H9 (cell line): Measurements from ENCODE around the gene MT1F. TPM values are rescaled to one million over a fixed set of nuclear protein-coding genes. Genes with fewer than 3 reads are reported as not detected.

ENCODE experiments used
- DNase-seq: peaks from one replicate; pipeline ENCODE4 v3.0.0-alpha.2; 2017
- H2AFZ ChIP-seq: one replicate; pipeline ENCODE4 v1.6.1; 2013; ENCODE audit warnings: mild to moderate bottlenecking, low read length, control low read depth, moderate library complexity
- H2AK5ac ChIP-seq: 2 replicates; pipeline ENCODE4 v1.6.1; 2013; ENCODE audit warnings: low read length, control low read depth, mixed read lengths; ENCODE audit not compliant: insufficient read length
- H2BK120ac ChIP-seq: one replicate; pipeline ENCODE4 v1.6.1; 2013; ENCODE audit warnings: low read depth, mild to moderate bottlenecking, low read length, control low read depth, inconsistent platforms; ENCODE audit not compliant: poor library complexity, severe bottlenecking
- H2BK12ac ChIP-seq: 2 replicates; pipeline ENCODE4 v1.6.1; 2013; ENCODE audit warnings: low read length, control low read depth, mixed read lengths, low read depth; ENCODE audit not compliant: insufficient read length
- H2BK15ac ChIP-seq: 2 replicates; pipeline ENCODE4 v1.6.1; 2013; ENCODE audit warnings: low read depth, low read length, control low read depth
- H2BK20ac ChIP-seq: one replicate; pipeline ENCODE4 v1.6.1; 2013; ENCODE audit warnings: low read depth, mild to moderate bottlenecking, low read length, control low read depth, inconsistent platforms; ENCODE audit not compliant: poor library complexity, severe bottlenecking
- H2BK5ac ChIP-seq: 2 replicates; pipeline ENCODE4 v1.6.1; 2013; ENCODE audit warnings: low read length, control low read depth, mixed read lengths; ENCODE audit not compliant: insufficient read length
- H3K14ac ChIP-seq: 2 replicates; pipeline ENCODE4 v1.6.1; 2013; ENCODE audit warnings: low read length, control low read depth; ENCODE audit not compliant: insufficient read depth
- H3K18ac ChIP-seq: 2 replicates; pipeline ENCODE4 v1.6.1; 2013; ENCODE audit warnings: low read depth, mild to moderate bottlenecking, mixed read lengths, low read length, control low read depth; ENCODE audit not compliant: insufficient read length
- H3K23ac ChIP-seq: 2 replicates; pipeline ENCODE4 v1.6.1; 2013; ENCODE audit warnings: low read length, control low read depth, mixed read lengths, low read depth; ENCODE audit not compliant: insufficient read length
- H3K23me2 ChIP-seq: 2 replicates; pipeline ENCODE4 v1.6.1; 2013; ENCODE audit warnings: low read depth, mild to moderate bottlenecking, mixed read lengths, low read length, control low read depth; ENCODE audit not compliant: insufficient read length, poor library complexity, severe bottlenecking
- H3K27ac ChIP-seq: 2 replicates; pipeline ENCODE4 v1.5.1; 2013; ENCODE audit warnings: low read length, control low read depth, mixed read lengths, low read depth; ENCODE audit not compliant: insufficient read length
- H3K27me3 ChIP-seq: 2 replicates; pipeline ENCODE4 v1.6.1; 2013; ENCODE audit warnings: low read length, control low read depth, inconsistent platforms; ENCODE audit not compliant: insufficient read depth
- H3K4ac ChIP-seq: 2 replicates; pipeline ENCODE4 v1.6.1; 2013; ENCODE audit warnings: low read depth, mild to moderate bottlenecking, control low read depth, inconsistent platforms, low read length, moderate library complexity
- H3K4me1 ChIP-seq: 2 replicates; pipeline ENCODE4 v1.6.1; 2013; ENCODE audit warnings: low read length, control low read depth, inconsistent platforms; ENCODE audit not compliant: insufficient read depth
- H3K4me2 ChIP-seq: 2 replicates; pipeline ENCODE4 v1.6.1; 2013; ENCODE audit warnings: low read length, control low read depth, mixed read lengths; ENCODE audit not compliant: insufficient read length, insufficient read depth
- H3K56ac ChIP-seq: 2 replicates; pipeline ENCODE4 v1.6.1; 2013; ENCODE audit warnings: low read depth, mild to moderate bottlenecking, mixed read lengths, low read length, control low read depth; ENCODE audit not compliant: insufficient read length
- H3K79me1 ChIP-seq: 2 replicates; pipeline ENCODE4 v1.6.1; 2013; ENCODE audit warnings: low read depth, mild to moderate bottlenecking, moderate library complexity, low read length, control low read depth, inconsistent platforms; ENCODE audit not compliant: insufficient read depth, poor library complexity, severe bottlenecking
- H3K79me2 ChIP-seq: 2 replicates; pipeline ENCODE4 v1.6.1; 2013; ENCODE audit warnings: low read length, control low read depth, inconsistent platforms; ENCODE audit not compliant: insufficient read depth
- H3K9ac ChIP-seq: 2 replicates; pipeline ENCODE4 v1.6.1; 2013; ENCODE audit warnings: low read length, control low read depth, mixed read lengths; ENCODE audit not compliant: insufficient read length; ENCODE audit errors: extremely low read depth
- H3K9me3 ChIP-seq: one replicate; pipeline ENCODE4 v1.6.1; 2013; ENCODE audit warnings: low read depth, low read length, inconsistent platforms; ENCODE audit not compliant: control insufficient read depth
- H3T11ph ChIP-seq: one replicate; pipeline ENCODE4 v1.6.1; 2013; ENCODE audit warnings: mild to moderate bottlenecking, low read length, control low read depth, inconsistent platforms
- H4K20me1 ChIP-seq: one replicate; pipeline ENCODE4 v1.6.1; 2013; ENCODE audit not compliant: control insufficient read depth, insufficient read length, insufficient read depth
- H4K5ac ChIP-seq: 2 replicates; pipeline ENCODE4 v1.6.1; 2013; ENCODE audit warnings: low read depth, mild to moderate bottlenecking, mixed read lengths, low read length, control low read depth; ENCODE audit not compliant: insufficient read length
- H4K8ac ChIP-seq: replicated peaks from 2 replicates; pipeline ENCODE4 v1.6.1; 2013; ENCODE audit warnings: low read length, control low read depth, mixed read lengths, low read depth; ENCODE audit not compliant: insufficient read length
- H4K91ac ChIP-seq: 2 replicates; pipeline ENCODE4 v1.6.1; 2013; ENCODE audit warnings: low read depth, mild to moderate bottlenecking, moderate library complexity, mixed read lengths, low read length, control low read depth; ENCODE audit not compliant: insufficient read length
- H3K27ac Mint-ChIP-seq, 3 experiments: 2 replicates in 2 of 3; 3 replicates in 1 of 3; pipeline ENCODE4 v1.8.0; 2020 to 2021; ENCODE audit warnings: mixed read lengths in 3 of 3, mild to moderate bottlenecking in 1 of 3, moderate library complexity in 1 of 3
- H3K27me3 Mint-ChIP-seq: 2 replicates; pipeline ENCODE4 v1.8.0; 2021; ENCODE audit warnings: low read depth, mild to moderate bottlenecking, moderate library complexity, mixed read lengths
- H3K36me3 Mint-ChIP-seq, 3 experiments: 2 replicates in 2 of 3; 3 replicates in 1 of 3; pipeline ENCODE4 v1.8.0; 2020 to 2021; ENCODE audit warnings: low read depth in 3 of 3, mixed read lengths in 3 of 3; ENCODE audit not compliant: insufficient read depth in 1 of 3
- H3K4me1 Mint-ChIP-seq, 2 experiments: 2 replicates each; pipeline ENCODE4 v1.8.0; 2020; ENCODE audit warnings: mixed read lengths in 2 of 2
- H3K4me3 Mint-ChIP-seq, 2 experiments: 2 replicates in 1 of 2; 3 replicates in 1 of 2; pipeline ENCODE4 v1.8.0; 2020 to 2021; ENCODE audit warnings: mild to moderate bottlenecking in 2 of 2, mixed read lengths in 2 of 2, moderate library complexity in 1 of 2
- H3K9me3 Mint-ChIP-seq, 2 experiments: 2 replicates in 1 of 2; 3 replicates in 1 of 2; pipeline ENCODE4 v1.8.0; 2020; ENCODE audit warnings: mild to moderate bottlenecking in 2 of 2, mixed read lengths in 2 of 2, moderate library complexity in 1 of 2
- WGBS: extraction: QIAGEN DNeasy Blood & Tissue Kit; methylation state at CpG from one replicate; pipeline ENCODE4 v1.1.7; 2013; ENCODE audit warnings: missing lambda C conversion rate, low lambda C conversion rate, mixed read lengths; ENCODE audit not compliant: insufficient read length; ENCODE audit errors: extremely low coverage; 5-methylcytosine and 5-hydroxymethylcytosine counted together
- total RNA-seq: library from RNA; stranded (reverse); gene quantifications from 2 replicates; pipeline ENCODE4 v1.2.1, GENCODE V29; 2021
- TF ChIP-seq, protein P1 (sequence below): fragments of 200-600 bp; sonication (generic); conservative IDR thresholded peaks from 3 replicates; pipeline ENCODE4 v1.8.0; 2021; ENCODE audit warnings: antibody characterized with exemption, mild to moderate bottlenecking

The MT1F gene
- total RNA-seq, 1 experiment from 2014 or later = 26.1 TPM

DNA sequence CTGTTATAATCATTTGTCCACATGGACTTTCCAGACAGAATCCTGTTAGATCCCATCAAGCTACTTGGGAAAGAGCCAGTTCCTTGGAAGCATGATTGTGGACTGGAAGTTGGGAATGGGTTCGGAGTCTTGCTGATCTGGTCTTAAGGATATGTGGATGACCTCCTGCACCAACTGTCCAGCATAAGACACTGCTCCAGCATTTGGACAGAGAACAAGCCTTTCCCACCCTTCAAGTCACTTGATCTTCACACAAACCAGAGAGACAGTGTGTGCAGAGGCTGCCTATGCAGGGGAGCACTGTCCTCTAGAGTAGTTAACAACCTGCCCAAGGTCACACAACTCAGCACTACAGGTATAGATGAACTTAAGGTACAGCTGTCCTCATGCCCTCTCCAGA, 11.9 kb upstream of the MT1F start:
- Mint-ChIP-seq H3K4me1 (peaks cover 16 to 29% of the 10 kb centered on the region in 2 experiments), H3K4me3 (no peak overlapping the region), H3K27me3 (peaks cover 95% of the 10 kb centered on the region), H3K9me3 (no peaks in the 10 kb centered on the region; a peak in 1 of 5 replicates), H3K27ac (no peak overlapping the region), H3K36me3 (no peaks in the 10 kb centered on the region)
- Histone ChIP-seq H2AK5ac (no peak overlapping the region), H2BK120ac (no peak overlapping the region), H3K9ac (no peak overlapping the region), H2BK12ac (no peak overlapping the region), H3K9me3 (no peaks in the 10 kb centered on the region), H3K27me3 (peaks cover 59% of the 10 kb centered on the region; the same call in 1 of the 2 replicates), H2BK5ac (no peak overlapping the region), H3K4ac (no peak overlapping the region), H3K4me1 (no peaks in the 10 kb centered on the region), H2AFZ (no peak overlapping the region), H3K79me1 (no peaks in the 10 kb centered on the region), H3K18ac (no peak overlapping the region), H3T11ph (no peak overlapping the region), H3K14ac (no peak overlapping the region), H4K8ac (no peak overlapping the region), H2BK15ac (no peak overlapping the region), H3K79me2 (no peaks in the 10 kb centered on the region), H3K23ac (no peak overlapping the region), H4K20me1 (no peaks in the 10 kb centered on the region), H3K4me2 (no peak overlapping the region), H4K91ac (no peak overlapping the region), H2BK20ac (no peak overlapping the region), H3K23me2 (no peaks in the 10 kb centered on the region), H3K56ac (no peak overlapping the region), H4K5ac (no peak overlapping the region), H3K27ac (no peak overlapping the region)
- WGBS = no CpG with 5 or more reads among the region's 1 CpG
- TF ChIP-seq, protein P1, sequence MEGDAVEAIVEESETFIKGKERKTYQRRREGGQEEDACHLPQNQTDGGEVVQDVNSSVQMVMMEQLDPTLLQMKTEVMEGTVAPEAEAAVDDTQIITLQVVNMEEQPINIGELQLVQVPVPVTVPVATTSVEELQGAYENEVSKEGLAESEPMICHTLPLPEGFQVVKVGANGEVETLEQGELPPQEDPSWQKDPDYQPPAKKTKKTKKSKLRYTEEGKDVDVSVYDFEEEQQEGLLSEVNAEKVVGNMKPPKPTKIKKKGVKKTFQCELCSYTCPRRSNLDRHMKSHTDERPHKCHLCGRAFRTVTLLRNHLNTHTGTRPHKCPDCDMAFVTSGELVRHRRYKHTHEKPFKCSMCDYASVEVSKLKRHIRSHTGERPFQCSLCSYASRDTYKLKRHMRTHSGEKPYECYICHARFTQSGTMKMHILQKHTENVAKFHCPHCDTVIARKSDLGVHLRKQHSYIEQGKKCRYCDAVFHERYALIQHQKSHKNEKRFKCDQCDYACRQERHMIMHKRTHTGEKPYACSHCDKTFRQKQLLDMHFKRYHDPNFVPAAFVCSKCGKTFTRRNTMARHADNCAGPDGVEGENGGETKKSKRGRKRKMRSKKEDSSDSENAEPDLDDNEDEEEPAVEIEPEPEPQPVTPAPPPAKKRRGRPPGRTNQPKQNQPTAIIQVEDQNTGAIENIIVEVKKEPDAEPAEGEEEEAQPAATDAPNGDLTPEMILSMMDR = no peak
- no peak for DNase-seq
